SK-N-MC (cell line): ENCODE results near the gene INTS14.

Source experiments
- EZH2 ChIP-seq: fragments of 200-600 bp; sonication (generic); IDR thresholded peaks from one replicate; pipeline ENCODE4 v1.6.1; 2017; ENCODE audit warnings: antibody characterized with exemption
- POLR2AphosphoS5 ChIP-seq: IDR thresholded peaks from 2 replicates; pipeline ENCODE4 v1.6.1; 2012; ENCODE audit warnings: mild to moderate bottlenecking, low read depth, low read length, borderline replicate concordance

DNA sequence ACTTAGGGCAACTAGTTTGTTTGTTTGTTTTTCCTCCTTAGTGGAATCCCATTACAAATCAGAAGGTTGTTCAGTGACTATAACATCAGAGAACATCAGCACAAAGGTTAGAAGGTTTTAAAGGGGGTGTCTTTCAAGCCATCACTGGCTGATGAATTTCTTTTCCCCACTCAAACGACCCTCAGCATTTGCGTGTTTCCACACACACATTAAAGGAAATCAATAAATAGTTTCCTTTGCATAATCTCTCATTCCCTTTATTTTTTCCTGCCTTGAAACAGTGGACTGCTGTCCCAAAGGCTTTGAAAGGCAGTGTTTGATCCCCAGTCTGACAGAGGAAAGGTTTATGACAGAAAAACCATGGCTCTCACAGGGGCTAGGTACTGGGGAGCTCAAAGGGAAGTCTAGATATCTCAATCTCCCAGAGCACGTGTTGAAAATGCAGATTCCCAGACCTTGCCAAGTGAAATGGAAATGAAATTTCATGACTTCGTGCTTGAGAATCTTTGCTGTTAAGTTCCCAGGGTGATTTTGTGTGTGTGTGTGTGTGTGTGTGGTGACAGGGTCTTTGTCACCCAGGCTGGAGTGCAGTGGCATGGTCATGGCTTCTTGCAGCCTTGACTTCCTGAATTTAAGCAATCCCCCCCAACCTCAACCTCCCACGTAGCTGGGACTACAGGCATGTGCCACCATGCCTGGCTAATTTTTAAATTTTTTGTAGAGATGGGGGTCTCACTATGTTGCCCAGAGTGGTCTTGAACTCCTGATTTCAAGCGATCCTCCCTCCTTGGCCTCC lies 2.2 kb upstream of the INTS14 start:
- TF ChIP-seq POLR2AphosphoS5 (no peak), EZH2 (no peak)
